Measurements from ENCODE around the gene CARMIL3.

- TF ChIP-seq ZNF274 (IDR thresholded peaks at IDR 0.05; ENCODE audit: low read depth, low read length) (no peak), CTCF (IDR thresholded peaks at IDR 0.05 in 2 of 3, conservative IDR thresholded peaks at IDR 0.05 in 1 of 3; ENCODE audit: borderline replicate concordance in 1 of 3, insufficient read depth in 1 of 3, low read depth in 2 of 3, low read length in 2 of 3) (no peak), POLR2AphosphoS5 (IDR thresholded peaks at IDR 0.05; ENCODE audit: low read depth, low read length) (no peak), SP1 (IDR thresholded peaks at IDR 0.05; ENCODE audit: low read depth) (no peak), YY1 (IDR thresholded peaks at IDR 0.05; ENCODE audit: extremely low read depth, insufficient replicate concordance, low read depth, low read length) (no peak), POLR2A (IDR thresholded peaks at IDR 0.05; ENCODE audit: borderline replicate concordance, extremely low read depth, insufficient read depth, insufficient read length) (no peak), EZH2 (IDR thresholded peaks at IDR 0.05) (no peak), REST (IDR thresholded peaks at IDR 0.05; ENCODE audit: low read depth) (no peak), MAX (IDR thresholded peaks at IDR 0.05) (no peak), CBX3 (IDR thresholded peaks at IDR 0.05; ENCODE audit: low read depth) (no peak), CEBPB (IDR thresholded peaks at IDR 0.05; ENCODE audit: low read depth) (no peak), EGR1 (IDR thresholded peaks at IDR 0.05; ENCODE audit: low read depth) (no peak)
Measured at GRCh38 chr14:24059841-24060388, 8.1 kb downstream of the CARMIL3 start.

All from HCT116 (cell line).